Fibroblast of pulmonary artery (primary cell): ENCODE data around the gene GADD45GIP1.
A peak's percentile ranks its signal among the peaks of the same experiment; 100 is the strongest.

ENCODE experiments used
- DNase-seq: peaks from one replicate; pipeline ENCODE4 v3.0.0-alpha.2; 2010; ENCODE audit warnings: low read depth
- H3K4me3 ChIP-seq: replicated peaks from 2 replicates; pipeline ENCODE4 v1.5.1; 2011; ENCODE audit warnings: low read depth, mild to moderate bottlenecking, control low read depth, low read length, moderate library complexity
- CTCF ChIP-seq: IDR thresholded peaks from 2 replicates; pipeline ENCODE4 v1.5.1; 2011; ENCODE audit warnings: mild to moderate bottlenecking, control low read depth, low read length, inconsistent platforms; ENCODE audit errors: missing control alignments

Gene GADD45GIP1

GRCh38 chr19:12973236-12973635 is 16.2 kb upstream of the GADD45GIP1 start:
- no peak for DNase-seq
- TF ChIP-seq CTCF: no peak
- no peak overlapping the region for H3K4me3 ChIP-seq

GRCh38 chr19:12970070-12970820 is 13.2 kb upstream of the GADD45GIP1 start:
- DNase-seq: no peak
- no peak overlapping the region for H3K4me3 ChIP-seq
- TF ChIP-seq CTCF: no peak

GRCh38 chr19:12969292-12969988 is 12.4 kb upstream of the GADD45GIP1 start, which contains the start of gene DAND5:
TSS of gene DAND5 (plus strand) at chr19:12969576. CDS start at chr19:12969661, 85 bp downstream.
- TF ChIP-seq CTCF: no peak
- no peak within 1 kb of the TSS for H3K4me3 ChIP-seq
- DNase-seq: no peak

- no peak overlapping the region for H3K4me3 ChIP-seq
- no peak for TF ChIP-seq CTCF
- DNase-seq: no peak
These were observed 10.9 kb upstream of the GADD45GIP1 start for GRCh38 chr19:12967907-12968306.

- TF ChIP-seq CTCF: no peak
- no peak overlapping the region for H3K4me3 ChIP-seq
- no peak for DNase-seq
These were observed 8.8 kb upstream of the GADD45GIP1 start for GRCh38 chr19:12965812-12966135.

- H3K4me3 ChIP-seq: peak overlapping the region; percentile 63
- peak; percentile 75 for DNase-seq
- peak; percentile 77 for TF ChIP-seq CTCF
These were observed 8.2 kb upstream of the GADD45GIP1 start for GRCh38 chr19:12965017-12965811.
